Glutamatergic neuron (in vitro differentiated cells): ENCODE measurements around the gene S100A2. TPM values are rescaled to one million over a fixed set of nuclear protein-coding genes. Genes with fewer than 3 reads are reported as not detected.
A peak's percentile ranks its signal among the peaks of the same experiment; 100 is the strongest.

Source experiments
- DNase-seq: peaks from one replicate; pipeline ENCODE4 v3.0.0; 2022
- H3K27ac Mint-ChIP-seq: one replicate; pipeline ENCODE4 v1.8.0; 2020; ENCODE audit warnings: mild to moderate bottlenecking, mixed read lengths, inconsistent platforms; ENCODE audit not compliant: unreplicated experiment
- H3K27me3 Mint-ChIP-seq: one replicate; pipeline ENCODE4 v1.8.0; 2020; ENCODE audit warnings: mild to moderate bottlenecking, moderate library complexity, mixed read lengths, inconsistent platforms; ENCODE audit not compliant: unreplicated experiment
- H3K36me3 Mint-ChIP-seq: one replicate; pipeline ENCODE4 v1.8.0; 2020; ENCODE audit warnings: mild to moderate bottlenecking, mixed read lengths, inconsistent platforms; ENCODE audit not compliant: unreplicated experiment
- H3K4me1 Mint-ChIP-seq: one replicate; pipeline ENCODE4 v1.8.0; 2020; ENCODE audit warnings: mild to moderate bottlenecking, low read depth, mixed read lengths, inconsistent platforms; ENCODE audit not compliant: unreplicated experiment
- H3K4me3 Mint-ChIP-seq: one replicate; pipeline ENCODE4 v1.8.0; 2020; ENCODE audit warnings: mild to moderate bottlenecking, mixed read lengths, inconsistent platforms; ENCODE audit not compliant: unreplicated experiment
- H3K9me3 Mint-ChIP-seq: one replicate; pipeline ENCODE4 v1.8.0; 2020; ENCODE audit warnings: mild to moderate bottlenecking, moderate library complexity, mixed read lengths, inconsistent platforms; ENCODE audit not compliant: unreplicated experiment
- CTCF ChIP-seq: fragments of 200-600 bp; sonication (generic); IDR thresholded peaks from one replicate; pipeline ENCODE4 v1.5.0; 2021; ENCODE audit not compliant: partially characterized antibody, unreplicated experiment
- total RNA-seq: library from RNA; stranded (reverse); fragmentation: NEBNext Ultra II Directional; extraction: Animal tissue kit (Norgen Biotek cat#: 25700); gene quantifications from one replicate; pipeline ENCODE4 v1.2.1, GENCODE V29; 2021; ENCODE audit not compliant: unreplicated experiment

Gene S100A2
- total RNA-seq, 1 donor from 2014 or later: 1.1 TPM

- peak within 1 kb of the TSS; percentile 85 for H3K27ac Mint-ChIP-seq
- peaks cover 10% of the 10 kb centered on the region for H3K27me3 Mint-ChIP-seq
- peaks cover 15% of the 10 kb centered on the region for H3K4me1 Mint-ChIP-seq
- no peak for TF ChIP-seq CTCF
- H3K4me3 Mint-ChIP-seq: peak within 1 kb of the TSS; percentile 52
- H3K9me3 Mint-ChIP-seq: peaks cover 7% of the 10 kb centered on the region
- DNase-seq: peak; percentile 77
- H3K36me3 Mint-ChIP-seq: no peaks in the 10 kb centered on the region
Observed at GRCh38 chr1:153545067-153546055, 20.3 kb downstream of the S100A2 start, which contains the start of gene S100A4. Gene S100A4 (minus strand): TSS chr1:153545806. CDS start chr1:153544794, 1,012 bp downstream.

- H3K4me3 Mint-ChIP-seq: no peak overlapping the region
- peak overlapping the region; percentile 85 for H3K27ac Mint-ChIP-seq
- no peak for TF ChIP-seq CTCF
- peaks cover 7% of the 10 kb centered on the region for H3K9me3 Mint-ChIP-seq
- H3K36me3 Mint-ChIP-seq: no peaks in the 10 kb centered on the region
- peaks cover 10% of the 10 kb centered on the region for H3K27me3 Mint-ChIP-seq
- DNase-seq: no peak
- H3K4me1 Mint-ChIP-seq: peaks cover 20% of the 10 kb centered on the region
Observed at GRCh38 chr1:153544453-153545066, 21.1 kb downstream of the S100A2 start.

- no peak for DNase-seq
- H3K36me3 Mint-ChIP-seq: no peaks in the 10 kb centered on the region
- H3K9me3 Mint-ChIP-seq: peaks cover 6% of the 10 kb centered on the region
Observed at GRCh38 chr1:153543736-153544135, 21.9 kb downstream of the S100A2 start.

GRCh38 chr1:153542956-153543711, 22.5 kb downstream of the S100A2 start:
- no peaks in the 10 kb centered on the region for H3K36me3 Mint-ChIP-seq
- no peak overlapping the region for H3K4me3 Mint-ChIP-seq
- TF ChIP-seq CTCF: no peak
- peaks cover 25% of the 10 kb centered on the region for H3K4me1 Mint-ChIP-seq
- no peak overlapping the region for H3K27ac Mint-ChIP-seq
- DNase-seq: no peak
- H3K9me3 Mint-ChIP-seq: peaks cover 6% of the 10 kb centered on the region
- H3K27me3 Mint-ChIP-seq: peaks cover 10% of the 10 kb centered on the region

More at GRCh38 chr1:153543736-153544135, 21.9 kb downstream of the S100A2 start:
- Mint-ChIP-seq H3K27me3 (peaks cover 10% of the 10 kb centered on the region), H3K4me3 (no peak overlapping the region), H3K27ac (no peak overlapping the region), H3K4me1 (peaks cover 22% of the 10 kb centered on the region)
- no peak for TF ChIP-seq CTCF
